IMR-90 (cell line): ENCODE results near the gene NYAP1. TPM values are rescaled to one million over a fixed set of nuclear protein-coding genes. Genes with fewer than 3 reads are reported as not detected.
"Not testable (repeated sequence)": the region's sequence is repeated elsewhere in the genome, so short reads cannot be mapped to it uniquely, and the experiment has no call there.

ENCODE experiments used
- ATAC-seq: fragments of 200-7000 bp; cut with Tn5 transposase; 2 replicates; pipeline ENCODE4 v1.9.1; 2020; ENCODE audit warnings: low read depth, mild to moderate bottlenecking, moderate library complexity
- BruUV-seq: library from RNA; stranded (reverse); fragments of 400-500 nt; replicated peaks from 2 replicates; lab custom pipeline; 2021; lab: Mats Ljungman, UMichigan
- CTCF ChIA-PET: fragments of 300-600 bp; formaldehyde crosslinking; extraction: SDS; loops from one replicate; lab custom pipeline; 2021; ENCODE audit warnings: antibody characterized with exemption; lab: Yijun Ruan, JAX
- POLR2A ChIA-PET: fragments of 300-600 bp; sonication (Branson Sonifier 250); formaldehyde crosslinking; loops from one replicate; lab custom pipeline; 2022; ENCODE audit warnings: antibody characterized with exemption; ENCODE audit not compliant: unreplicated experiment; lab: Charles Lee
- DNase-seq: peaks from one replicate; pipeline ENCODE4 v3.0.0; 2013
- H2AFZ ChIP-seq: replicated peaks from 2 replicates; pipeline ENCODE3; 2013; ENCODE audit warnings: low read length, mild to moderate bottlenecking; ENCODE audit not compliant: poor library complexity
- H2AK5ac ChIP-seq: 2 replicates; pipeline ENCODE4 v1.6.1; 2013; ENCODE audit warnings: low read depth, low read length, inconsistent platforms
- H2AK9ac ChIP-seq: replicated peaks from 2 replicates; pipeline ENCODE3; 2013; ENCODE audit warnings: mild to moderate bottlenecking, low read depth, low read length, moderate library complexity; ENCODE audit not compliant: poor library complexity
- H2BK120ac ChIP-seq: 2 replicates; pipeline ENCODE4 v1.6.1; 2013; ENCODE audit warnings: low read depth, low read length, inconsistent platforms
- H2BK15ac ChIP-seq: 3 replicates; pipeline ENCODE4 v1.6.1; 2013; ENCODE audit warnings: low read depth, low read length, inconsistent platforms
- H2BK20ac ChIP-seq: 2 replicates; pipeline ENCODE4 v1.6.1; 2013; ENCODE audit warnings: low read depth, mild to moderate bottlenecking, inconsistent platforms, low read length, moderate library complexity
- H2BK5ac ChIP-seq: 2 replicates; pipeline ENCODE4 v1.6.1; 2013; ENCODE audit warnings: mild to moderate bottlenecking, low read depth, low read length, inconsistent platforms; ENCODE audit not compliant: poor library complexity, severe bottlenecking
- H3K14ac ChIP-seq: replicated peaks from 2 replicates; pipeline ENCODE4 v1.6.1; 2013; ENCODE audit warnings: low read depth, low read length, inconsistent platforms
- H3K18ac ChIP-seq: 2 replicates; pipeline ENCODE4 v1.6.1; 2013; ENCODE audit warnings: low read depth, low read length, control low read depth
- H3K23ac ChIP-seq: 2 replicates; pipeline ENCODE4 v1.6.1; 2013; ENCODE audit warnings: low read depth, low read length, inconsistent platforms
- H3K27ac ChIP-seq: 2 replicates; pipeline ENCODE4 v1.5.1; 2013; ENCODE audit warnings: mild to moderate bottlenecking, control low read depth, low read length; ENCODE audit not compliant: insufficient read depth
- H3K27me3 ChIP-seq: 2 replicates; pipeline ENCODE4 v1.6.1; 2013; ENCODE audit warnings: low read length; ENCODE audit not compliant: control insufficient read depth, insufficient read depth
- H3K36me3 ChIP-seq: 2 replicates; pipeline ENCODE4 v1.6.1; 2013; ENCODE audit warnings: low read length, mixed read lengths; ENCODE audit not compliant: control insufficient read depth, insufficient read depth
- H3K4ac ChIP-seq: 2 replicates; pipeline ENCODE4 v1.6.1; 2013; ENCODE audit warnings: low read depth, low read length, inconsistent platforms
- H3K4me1 ChIP-seq: 2 replicates; pipeline ENCODE4 v1.6.1; 2013; ENCODE audit warnings: low read length, mixed read lengths; ENCODE audit not compliant: control insufficient read depth, insufficient read depth
- H3K4me2 ChIP-seq: 2 replicates; pipeline ENCODE4 v1.6.1; 2013; ENCODE audit warnings: low read depth, mild to moderate bottlenecking, control low read depth, low read length, moderate library complexity
- H3K4me3 ChIP-seq: 2 replicates; pipeline ENCODE4 v1.5.1; 2013; ENCODE audit warnings: low read depth, mild to moderate bottlenecking, control low read depth, low read length, moderate library complexity; ENCODE audit not compliant: insufficient read depth
- H3K56ac ChIP-seq: 2 replicates; pipeline ENCODE4 v1.6.1; 2013; ENCODE audit warnings: low read length, inconsistent platforms; ENCODE audit not compliant: insufficient read depth; ENCODE audit errors: extremely low read depth
- H3K79me1 ChIP-seq, 2 experiments: 2 replicates each; pipeline ENCODE4 v1.6.1; 2013; ENCODE audit warnings: low read length in 2 of 2, inconsistent platforms in 1 of 2, low read depth in 1 of 2
- H3K9ac ChIP-seq: 2 replicates; pipeline ENCODE4 v1.6.1; 2013; ENCODE audit warnings: low read depth, low read length, control low read depth
- H3K9me1 ChIP-seq: 2 replicates; pipeline ENCODE4 v1.6.1; 2013; ENCODE audit warnings: low read length, inconsistent platforms; ENCODE audit not compliant: insufficient read depth
- H3K9me3 ChIP-seq: 2 replicates; pipeline ENCODE4 v1.6.1; 2013; ENCODE audit warnings: low read length; ENCODE audit not compliant: control insufficient read depth, insufficient read depth
- H4K20me1 ChIP-seq: 2 replicates; pipeline ENCODE4 v1.6.1; 2013; ENCODE audit warnings: low read length, inconsistent platforms; ENCODE audit not compliant: insufficient read depth
- H4K5ac ChIP-seq: 2 replicates; pipeline ENCODE4 v1.6.1; 2013; ENCODE audit warnings: mild to moderate bottlenecking, low read depth, low read length, control low read depth
- H4K8ac ChIP-seq, 2 experiments: 2 replicates each; pipeline ENCODE4 v1.6.1; 2013; ENCODE audit warnings: low read depth in 2 of 2, low read length in 2 of 2, control low read depth in 1 of 2, inconsistent platforms in 1 of 2
- H4K91ac ChIP-seq: 2 replicates; pipeline ENCODE4 v1.6.1; 2013; ENCODE audit warnings: low read depth, low read length, inconsistent platforms; ENCODE audit not compliant: insufficient read depth
- WGBS, 2 experiments: methylation state at CpG; one replicate each; pipeline versions ENCODE4 v1.1.5 to v1.1.7; 2013; ENCODE audit warnings: missing lambda C conversion rate in 2 of 2; ENCODE audit not compliant: insufficient read length in 1 of 2; ENCODE audit errors: extremely low coverage in 2 of 2; 5-methylcytosine and 5-hydroxymethylcytosine counted together
- dilution Hi-C: fragments of 300-500 bp; cut with HindIII; formaldehyde crosslinking; loops from one replicate; pipeline ENCODE4 v1.14.3; 2018; ENCODE audit warnings: low sequenced_read_pairs; ENCODE audit not compliant: unreplicated experiment
- in situ Hi-C: fragments of 300-500 bp; cut with MboI; formaldehyde crosslinking; loops from 3 replicates; pipeline ENCODE4 v1.14.3; 2019; ENCODE audit warnings: low sequenced_read_pairs, inconsistent platforms, mixed read lengths
- intact Hi-C: fragments of 100-400 bp; cut with micrococcal nuclease; formaldehyde crosslinking; loops from 2 replicates; pipeline ENCODE4 v1.10.0; 2022
- polyA plus RNA-seq, 3 experiments: library from polyadenylated mRNA; depleted of rRNA; stranded (reverse); fragments of >200 nt; gene quantifications; 2 replicates each; pipeline ENCODE4 v1.2.3, GENCODE V29; 2012; ENCODE audit warnings: low replicate concordance in 1 of 3
- total RNA-seq: library from RNA; depleted of rRNA; stranded (reverse); fragments of >200 nt; gene quantifications from 2 replicates; pipeline ENCODE4 v1.2.3, GENCODE V29; 2012

The NYAP1 gene
- total and polyA plus RNA-seq, 2 of the 4 experiments (the other 2 are of a cell fraction) = 0.18 to 1.3 TPM

- BruUV-seq, POLR2A ChIA-PET, H2BK120ac ChIP-seq, H2AK5ac ChIP-seq, H3K23ac ChIP-seq, in situ Hi-C loops, H3K9me3 ChIP-seq, H4K91ac ChIP-seq, H3K4ac ChIP-seq, H3K9me1 ChIP-seq, H3K36me3 ChIP-seq, H3K79me1 ChIP-seq, H2AK9ac ChIP-seq, dilution Hi-C loops, H2BK15ac ChIP-seq, intact Hi-C loops, DNase-seq, H3K56ac ChIP-seq, H3K27me3 ChIP-seq, H3K27ac ChIP-seq, H4K8ac ChIP-seq, ATAC-seq, H3K14ac ChIP-seq, H3K4me3 ChIP-seq, H4K20me1 ChIP-seq, H2AFZ ChIP-seq, H3K4me2 ChIP-seq, H3K18ac ChIP-seq, H3K4me1 ChIP-seq, H3K9ac ChIP-seq, H2BK5ac ChIP-seq, H2BK20ac ChIP-seq, H4K5ac ChIP-seq: not testable (repeated sequence)
- CTCF ChIA-PET = interaction anchor here (0.6 kb wide), 1 partner anchor 193 kb away, joined by 4 read pairs; the partner anchor contains the start of gene GIGYF1
- WGBS, 2 experiments = no CpG with 5 or more reads among the region's 2 CpGs
Measured at GRCh38 chr7:100500743-100501142, 17.0 kb downstream of the NYAP1 start.

GRCh38 chr7:100504031-100504430, 20.3 kb downstream of the NYAP1 start:
- 0 out of 2 replicates have a peak overlapping the region, but pooled peaks have one; percentile 4 for H2BK120ac ChIP-seq
- H4K5ac ChIP-seq, H4K91ac ChIP-seq, H3K9me1 ChIP-seq, DNase-seq, H2AK5ac ChIP-seq, H3K79me1 ChIP-seq, H3K23ac ChIP-seq, BruUV-seq, ATAC-seq, H3K18ac ChIP-seq, H3K4ac ChIP-seq, intact Hi-C loops, H3K4me2 ChIP-seq, H3K4me3 ChIP-seq, H2AK9ac ChIP-seq, H4K8ac ChIP-seq, H3K56ac ChIP-seq, H3K14ac ChIP-seq, H3K9me3 ChIP-seq, H3K36me3 ChIP-seq, H3K27ac ChIP-seq, H2BK20ac ChIP-seq, H2BK15ac ChIP-seq, in situ Hi-C loops, H3K4me1 ChIP-seq, H2AFZ ChIP-seq, H2BK5ac ChIP-seq, H3K27me3 ChIP-seq, H3K9ac ChIP-seq, dilution Hi-C loops, H4K20me1 ChIP-seq: not testable (repeated sequence)
- ChIA-PET POLR2A (interaction anchor here (0.7 kb wide), 1 partner anchor 45 kb away, joined by 4 read pairs; no protein-coding TSS in a partner anchor), CTCF (interaction anchor here (0.6 to 1.0 kb wide), 2 partner anchors 56 to 99 kb away, joined by 3 to 4 read pairs; no protein-coding TSS in a partner anchor)
- WGBS, 2 experiments = no CpG with 5 or more reads among the region's 3 CpGs
